GM23338 (cell line): ENCODE measurements around the gene KCNAB2. TPM values are rescaled to one million over a fixed set of nuclear protein-coding genes. Genes with fewer than 3 reads are reported as not detected.

ENCODE experiments used
- ATAC-seq: fragments of 200-7000 bp; cut with Tn5 transposase; 3 replicates; pipeline ENCODE4 v1.9.1; 2020
- DNase-seq: peaks from one replicate; pipeline ENCODE4 v3.0.0-alpha.2; 2015; ENCODE audit warnings: low spot score
- H2AFZ ChIP-seq: fragments of 200-600 bp; sonication (generic); 2 replicates; pipeline ENCODE4 v1.8.0; 2016; ENCODE audit warnings: antibody characterized with exemption, mild to moderate bottlenecking, moderate library complexity
- H3F3A ChIP-seq: fragments of 200-600 bp; sonication (generic); replicated peaks from 2 replicates; pipeline ENCODE4 v1.8.0; 2017; ENCODE audit warnings: antibody characterized with exemption, mixed run types, low read depth
- H3K27ac ChIP-seq: fragments of 200-600 bp; sonication (generic); 2 replicates; pipeline ENCODE4 v1.6.1; 2016; ENCODE audit warnings: low read depth
- H3K27me3 ChIP-seq: fragments of 200-600 bp; sonication (generic); 2 replicates; pipeline ENCODE4 v1.8.0; 2016; ENCODE audit warnings: mild to moderate bottlenecking, mixed run types, moderate library complexity; ENCODE audit not compliant: insufficient read depth
- H3K36me3 ChIP-seq: fragments of 200-600 bp; sonication (generic); 2 replicates; pipeline ENCODE4 v1.8.0; 2016; ENCODE audit warnings: mild to moderate bottlenecking; ENCODE audit not compliant: insufficient read depth
- H3K4me1 ChIP-seq: fragments of 200-600 bp; sonication (generic); 2 replicates; pipeline ENCODE4 v1.8.0; 2016; ENCODE audit warnings: mild to moderate bottlenecking, moderate library complexity; ENCODE audit not compliant: insufficient read depth
- H3K4me2 ChIP-seq: fragments of 200-600 bp; sonication (generic); 2 replicates; pipeline ENCODE4 v1.7.1; 2017; ENCODE audit warnings: mixed run types
- H3K4me3 ChIP-seq: fragments of 200-600 bp; sonication (generic); 2 replicates; pipeline ENCODE4 v1.6.1; 2016; ENCODE audit warnings: mixed run types
- H3K79me2 ChIP-seq: fragments of 200-600 bp; sonication (generic); replicated peaks from 2 replicates; pipeline ENCODE4 v1.8.0; 2017; ENCODE audit warnings: mild to moderate bottlenecking; ENCODE audit not compliant: insufficient read depth
- H3K9me2 ChIP-seq: fragments of 200-600 bp; sonication (generic); 2 replicates; pipeline ENCODE4 v1.8.0; 2017; ENCODE audit not compliant: insufficient read depth
- H4K20me1 ChIP-seq: fragments of 200-600 bp; sonication (generic); replicated peaks from 2 replicates; pipeline ENCODE4 v1.8.0; 2017; ENCODE audit warnings: mild to moderate bottlenecking; ENCODE audit not compliant: insufficient read depth
- H3K27ac Mint-ChIP-seq: 2 replicates; pipeline ENCODE4 v1.8.0; 2020; ENCODE audit warnings: inconsistent platforms, mild to moderate bottlenecking, moderate library complexity, mixed read lengths
- H3K27me3 Mint-ChIP-seq: 3 replicates; pipeline ENCODE4 v1.8.0; 2022; ENCODE audit warnings: low read depth, mild to moderate bottlenecking, moderate library complexity, mixed read lengths, inconsistent platforms; ENCODE audit not compliant: insufficient read depth, poor library complexity
- H3K36me3 Mint-ChIP-seq: 3 replicates; pipeline ENCODE4 v1.8.0; 2021; ENCODE audit warnings: low read depth, mild to moderate bottlenecking, inconsistent platforms, moderate library complexity, mixed read lengths
- H3K4me1 Mint-ChIP-seq: 3 replicates; pipeline ENCODE4 v1.8.0; 2020; ENCODE audit warnings: mild to moderate bottlenecking, inconsistent platforms, mixed read lengths
- H3K4me3 Mint-ChIP-seq: 3 replicates; pipeline ENCODE4 v1.8.0; 2021; ENCODE audit warnings: moderate library complexity, mild to moderate bottlenecking, inconsistent platforms, mixed read lengths
- H3K9me3 Mint-ChIP-seq: 3 replicates; pipeline ENCODE4 v1.8.0; 2020; ENCODE audit warnings: moderate library complexity, mild to moderate bottlenecking, inconsistent platforms, mixed read lengths
- CREB1 ChIP-seq: fragments of 250-450 bp; sonication (Bioruptor Pico); IDR thresholded peaks from 2 replicates; pipeline ENCODE4 v1.5.0; 2020; ENCODE audit warnings: low read depth, mild to moderate bottlenecking, moderate library complexity
- EZH2 ChIP-seq: fragments of 200-600 bp; sonication (generic); IDR thresholded peaks from one replicate; pipeline ENCODE4 v1.8.0; 2017; ENCODE audit warnings: antibody characterized with exemption, mild to moderate bottlenecking, low read depth; ENCODE audit not compliant: unreplicated experiment
- EZH2phosphoT487 ChIP-seq: fragments of 200-600 bp; sonication (generic); IDR thresholded peaks from one replicate; pipeline ENCODE4 v1.8.1; 2018; ENCODE audit warnings: antibody characterized with exemption; ENCODE audit not compliant: unreplicated experiment
- JUNB ChIP-seq: IDR thresholded peaks from one replicate; pipeline ENCODE4 v1.6.1; 2016; ENCODE audit warnings: antibody characterized with exemption; ENCODE audit not compliant: unreplicated experiment
- NANOG ChIP-seq: IDR thresholded peaks from 2 replicates; pipeline ENCODE4 v1.6.1; 2016; ENCODE audit warnings: antibody characterized with exemption, borderline replicate concordance
- POLR2AphosphoS5 ChIP-seq: IDR thresholded peaks from 2 replicates; pipeline ENCODE4 v1.6.1; 2016; ENCODE audit warnings: antibody characterized with exemption, low read depth
- STAT1 ChIP-seq: IDR thresholded peaks from one replicate; pipeline ENCODE4 v1.6.1; 2016; ENCODE audit warnings: antibody characterized with exemption; ENCODE audit not compliant: unreplicated experiment
- ZNF114 ChIP-seq: fragments of 250-450 bp; sonication (Bioruptor Pico); IDR thresholded peaks from 2 replicates; pipeline ENCODE4 v1.5.0; 2020; ENCODE audit warnings: mild to moderate bottlenecking, moderate library complexity
- ZNF331 ChIP-seq: fragments of 250-450 bp; sonication (Bioruptor Pico); IDR thresholded peaks from 2 replicates; pipeline ENCODE4 v1.5.0; 2020; ENCODE audit warnings: low read depth, mild to moderate bottlenecking, moderate library complexity
- long read RNA-seq: library from polyadenylated mRNA; unstranded; transcript quantifications from one replicate; pipeline ENCODE4 v2.0.0, GENCODE V29; 2020; ENCODE audit not compliant: unreplicated experiment
- polyA plus RNA-seq: library from polyadenylated mRNA; unstranded; fragments of >200 nt; fragmentation: Nextera tagmentation; extraction: Ambion mirVana; gene quantifications from 2 replicates; pipeline ENCODE4 v1.2.1, GENCODE V29; 2016
- total RNA-seq: library from RNA; depleted of rRNA; stranded (reverse); fragments of >200 nt; shearing (Covaris generic); gene quantifications from 2 replicates; pipeline ENCODE4 v1.2.3, GENCODE V29; 2014; rRNA removed
- TF ChIP-seq, protein P1 (sequence below), 2 experiments: fragments of 200-600 bp in 1 of 2; sonication (generic) in 1 of 2; conservative IDR thresholded peaks; 2 replicates each; pipeline versions ENCODE4 v1.5.1 to v1.6.1; 2016 to 2017; ENCODE audit warnings: antibody characterized with exemption in 2 of 2, low read depth in 2 of 2, mild to moderate bottlenecking in 2 of 2, moderate library complexity in 1 of 2
- TF ChIP-seq, protein P2 (sequence below): IDR thresholded peaks from one replicate; pipeline ENCODE4 v1.6.1; 2018; ENCODE audit warnings: antibody characterized with exemption; ENCODE audit not compliant: unreplicated experiment
- TF ChIP-seq, protein P3 (sequence below): IDR thresholded peaks from 2 replicates; pipeline ENCODE4 v1.6.1; 2016; ENCODE audit warnings: antibody characterized with exemption
- TF ChIP-seq, protein P4 (sequence below): fragments of 250-450 bp; sonication (Bioruptor Pico); IDR thresholded peaks from 2 replicates; pipeline ENCODE4 v1.5.0; 2020; ENCODE audit warnings: mild to moderate bottlenecking, moderate library complexity

The KCNAB2 gene
- 3.7 and 5.1 TPM in 2 replicates for total RNA-seq
- 2.1 and 3.0 TPM in 2 replicates for polyA plus RNA-seq
- long read RNA-seq: 0 reads

- Mint-ChIP-seq H3K27me3 (peaks cover 6% of the 10 kb centered on the region), H3K4me1 (no peaks in the 10 kb centered on the region; the same call in 2 of the 3 replicates), H3K9me3 (no peaks in the 10 kb centered on the region), H3K27ac (no peak within 1 kb of the TSS; the same call in 1 of the 2 replicates), H3K36me3 (no peaks in the 10 kb centered on the region), H3K4me3 (no peak within 1 kb of the TSS; the same call in 2 of the 3 replicates)
- Histone ChIP-seq H2AFZ (no peak within 1 kb of the TSS), H3K4me3 (no peak within 1 kb of the TSS), H3K79me2 (no peaks in the 10 kb centered on the region), H3K27ac (no peak within 1 kb of the TSS), H4K20me1 (no peaks in the 10 kb centered on the region; the same call in 1 of the 2 replicates), H3K4me1 (no peaks in the 10 kb centered on the region), H3K27me3 (no peaks in the 10 kb centered on the region), H3K4me2 (no peak within 1 kb of the TSS), H3K9me2 (no peaks in the 10 kb centered on the region), H3K36me3 (no peaks in the 10 kb centered on the region), H3F3A (no peaks in the 10 kb centered on the region)
- ATAC-seq (no peak), DNase-seq (no peak)
- TF ChIP-seq POLR2AphosphoS5 (no peak), CREB1 (no peak), EZH2 (no peak), NANOG (no peak), STAT1 (no peak), JUNB (no peak), EZH2phosphoT487 (no peak), ZNF114 (CRISPR knock-in tag) (no peak), ZNF331 (CRISPR knock-in tag) (no peak)
- TF ChIP-seq, protein P1, sequence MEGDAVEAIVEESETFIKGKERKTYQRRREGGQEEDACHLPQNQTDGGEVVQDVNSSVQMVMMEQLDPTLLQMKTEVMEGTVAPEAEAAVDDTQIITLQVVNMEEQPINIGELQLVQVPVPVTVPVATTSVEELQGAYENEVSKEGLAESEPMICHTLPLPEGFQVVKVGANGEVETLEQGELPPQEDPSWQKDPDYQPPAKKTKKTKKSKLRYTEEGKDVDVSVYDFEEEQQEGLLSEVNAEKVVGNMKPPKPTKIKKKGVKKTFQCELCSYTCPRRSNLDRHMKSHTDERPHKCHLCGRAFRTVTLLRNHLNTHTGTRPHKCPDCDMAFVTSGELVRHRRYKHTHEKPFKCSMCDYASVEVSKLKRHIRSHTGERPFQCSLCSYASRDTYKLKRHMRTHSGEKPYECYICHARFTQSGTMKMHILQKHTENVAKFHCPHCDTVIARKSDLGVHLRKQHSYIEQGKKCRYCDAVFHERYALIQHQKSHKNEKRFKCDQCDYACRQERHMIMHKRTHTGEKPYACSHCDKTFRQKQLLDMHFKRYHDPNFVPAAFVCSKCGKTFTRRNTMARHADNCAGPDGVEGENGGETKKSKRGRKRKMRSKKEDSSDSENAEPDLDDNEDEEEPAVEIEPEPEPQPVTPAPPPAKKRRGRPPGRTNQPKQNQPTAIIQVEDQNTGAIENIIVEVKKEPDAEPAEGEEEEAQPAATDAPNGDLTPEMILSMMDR (conservative IDR thresholded peaks at IDR 0.05; ENCODE audit: low read depth in 2 of 2): no peak
- TF ChIP-seq, protein P2, sequence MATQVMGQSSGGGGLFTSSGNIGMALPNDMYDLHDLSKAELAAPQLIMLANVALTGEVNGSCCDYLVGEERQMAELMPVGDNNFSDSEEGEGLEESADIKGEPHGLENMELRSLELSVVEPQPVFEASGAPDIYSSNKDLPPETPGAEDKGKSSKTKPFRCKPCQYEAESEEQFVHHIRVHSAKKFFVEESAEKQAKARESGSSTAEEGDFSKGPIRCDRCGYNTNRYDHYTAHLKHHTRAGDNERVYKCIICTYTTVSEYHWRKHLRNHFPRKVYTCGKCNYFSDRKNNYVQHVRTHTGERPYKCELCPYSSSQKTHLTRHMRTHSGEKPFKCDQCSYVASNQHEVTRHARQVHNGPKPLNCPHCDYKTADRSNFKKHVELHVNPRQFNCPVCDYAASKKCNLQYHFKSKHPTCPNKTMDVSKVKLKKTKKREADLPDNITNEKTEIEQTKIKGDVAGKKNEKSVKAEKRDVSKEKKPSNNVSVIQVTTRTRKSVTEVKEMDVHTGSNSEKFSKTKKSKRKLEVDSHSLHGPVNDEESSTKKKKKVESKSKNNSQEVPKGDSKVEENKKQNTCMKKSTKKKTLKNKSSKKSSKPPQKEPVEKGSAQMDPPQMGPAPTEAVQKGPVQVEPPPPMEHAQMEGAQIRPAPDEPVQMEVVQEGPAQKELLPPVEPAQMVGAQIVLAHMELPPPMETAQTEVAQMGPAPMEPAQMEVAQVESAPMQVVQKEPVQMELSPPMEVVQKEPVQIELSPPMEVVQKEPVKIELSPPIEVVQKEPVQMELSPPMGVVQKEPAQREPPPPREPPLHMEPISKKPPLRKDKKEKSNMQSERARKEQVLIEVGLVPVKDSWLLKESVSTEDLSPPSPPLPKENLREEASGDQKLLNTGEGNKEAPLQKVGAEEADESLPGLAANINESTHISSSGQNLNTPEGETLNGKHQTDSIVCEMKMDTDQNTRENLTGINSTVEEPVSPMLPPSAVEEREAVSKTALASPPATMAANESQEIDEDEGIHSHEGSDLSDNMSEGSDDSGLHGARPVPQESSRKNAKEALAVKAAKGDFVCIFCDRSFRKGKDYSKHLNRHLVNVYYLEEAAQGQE: no peak
- TF ChIP-seq, protein P3, sequence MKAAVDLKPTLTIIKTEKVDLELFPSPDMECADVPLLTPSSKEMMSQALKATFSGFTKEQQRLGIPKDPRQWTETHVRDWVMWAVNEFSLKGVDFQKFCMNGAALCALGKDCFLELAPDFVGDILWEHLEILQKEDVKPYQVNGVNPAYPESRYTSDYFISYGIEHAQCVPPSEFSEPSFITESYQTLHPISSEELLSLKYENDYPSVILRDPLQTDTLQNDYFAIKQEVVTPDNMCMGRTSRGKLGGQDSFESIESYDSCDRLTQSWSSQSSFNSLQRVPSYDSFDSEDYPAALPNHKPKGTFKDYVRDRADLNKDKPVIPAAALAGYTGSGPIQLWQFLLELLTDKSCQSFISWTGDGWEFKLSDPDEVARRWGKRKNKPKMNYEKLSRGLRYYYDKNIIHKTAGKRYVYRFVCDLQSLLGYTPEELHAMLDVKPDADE: no peak
- TF ChIP-seq, protein P4, sequence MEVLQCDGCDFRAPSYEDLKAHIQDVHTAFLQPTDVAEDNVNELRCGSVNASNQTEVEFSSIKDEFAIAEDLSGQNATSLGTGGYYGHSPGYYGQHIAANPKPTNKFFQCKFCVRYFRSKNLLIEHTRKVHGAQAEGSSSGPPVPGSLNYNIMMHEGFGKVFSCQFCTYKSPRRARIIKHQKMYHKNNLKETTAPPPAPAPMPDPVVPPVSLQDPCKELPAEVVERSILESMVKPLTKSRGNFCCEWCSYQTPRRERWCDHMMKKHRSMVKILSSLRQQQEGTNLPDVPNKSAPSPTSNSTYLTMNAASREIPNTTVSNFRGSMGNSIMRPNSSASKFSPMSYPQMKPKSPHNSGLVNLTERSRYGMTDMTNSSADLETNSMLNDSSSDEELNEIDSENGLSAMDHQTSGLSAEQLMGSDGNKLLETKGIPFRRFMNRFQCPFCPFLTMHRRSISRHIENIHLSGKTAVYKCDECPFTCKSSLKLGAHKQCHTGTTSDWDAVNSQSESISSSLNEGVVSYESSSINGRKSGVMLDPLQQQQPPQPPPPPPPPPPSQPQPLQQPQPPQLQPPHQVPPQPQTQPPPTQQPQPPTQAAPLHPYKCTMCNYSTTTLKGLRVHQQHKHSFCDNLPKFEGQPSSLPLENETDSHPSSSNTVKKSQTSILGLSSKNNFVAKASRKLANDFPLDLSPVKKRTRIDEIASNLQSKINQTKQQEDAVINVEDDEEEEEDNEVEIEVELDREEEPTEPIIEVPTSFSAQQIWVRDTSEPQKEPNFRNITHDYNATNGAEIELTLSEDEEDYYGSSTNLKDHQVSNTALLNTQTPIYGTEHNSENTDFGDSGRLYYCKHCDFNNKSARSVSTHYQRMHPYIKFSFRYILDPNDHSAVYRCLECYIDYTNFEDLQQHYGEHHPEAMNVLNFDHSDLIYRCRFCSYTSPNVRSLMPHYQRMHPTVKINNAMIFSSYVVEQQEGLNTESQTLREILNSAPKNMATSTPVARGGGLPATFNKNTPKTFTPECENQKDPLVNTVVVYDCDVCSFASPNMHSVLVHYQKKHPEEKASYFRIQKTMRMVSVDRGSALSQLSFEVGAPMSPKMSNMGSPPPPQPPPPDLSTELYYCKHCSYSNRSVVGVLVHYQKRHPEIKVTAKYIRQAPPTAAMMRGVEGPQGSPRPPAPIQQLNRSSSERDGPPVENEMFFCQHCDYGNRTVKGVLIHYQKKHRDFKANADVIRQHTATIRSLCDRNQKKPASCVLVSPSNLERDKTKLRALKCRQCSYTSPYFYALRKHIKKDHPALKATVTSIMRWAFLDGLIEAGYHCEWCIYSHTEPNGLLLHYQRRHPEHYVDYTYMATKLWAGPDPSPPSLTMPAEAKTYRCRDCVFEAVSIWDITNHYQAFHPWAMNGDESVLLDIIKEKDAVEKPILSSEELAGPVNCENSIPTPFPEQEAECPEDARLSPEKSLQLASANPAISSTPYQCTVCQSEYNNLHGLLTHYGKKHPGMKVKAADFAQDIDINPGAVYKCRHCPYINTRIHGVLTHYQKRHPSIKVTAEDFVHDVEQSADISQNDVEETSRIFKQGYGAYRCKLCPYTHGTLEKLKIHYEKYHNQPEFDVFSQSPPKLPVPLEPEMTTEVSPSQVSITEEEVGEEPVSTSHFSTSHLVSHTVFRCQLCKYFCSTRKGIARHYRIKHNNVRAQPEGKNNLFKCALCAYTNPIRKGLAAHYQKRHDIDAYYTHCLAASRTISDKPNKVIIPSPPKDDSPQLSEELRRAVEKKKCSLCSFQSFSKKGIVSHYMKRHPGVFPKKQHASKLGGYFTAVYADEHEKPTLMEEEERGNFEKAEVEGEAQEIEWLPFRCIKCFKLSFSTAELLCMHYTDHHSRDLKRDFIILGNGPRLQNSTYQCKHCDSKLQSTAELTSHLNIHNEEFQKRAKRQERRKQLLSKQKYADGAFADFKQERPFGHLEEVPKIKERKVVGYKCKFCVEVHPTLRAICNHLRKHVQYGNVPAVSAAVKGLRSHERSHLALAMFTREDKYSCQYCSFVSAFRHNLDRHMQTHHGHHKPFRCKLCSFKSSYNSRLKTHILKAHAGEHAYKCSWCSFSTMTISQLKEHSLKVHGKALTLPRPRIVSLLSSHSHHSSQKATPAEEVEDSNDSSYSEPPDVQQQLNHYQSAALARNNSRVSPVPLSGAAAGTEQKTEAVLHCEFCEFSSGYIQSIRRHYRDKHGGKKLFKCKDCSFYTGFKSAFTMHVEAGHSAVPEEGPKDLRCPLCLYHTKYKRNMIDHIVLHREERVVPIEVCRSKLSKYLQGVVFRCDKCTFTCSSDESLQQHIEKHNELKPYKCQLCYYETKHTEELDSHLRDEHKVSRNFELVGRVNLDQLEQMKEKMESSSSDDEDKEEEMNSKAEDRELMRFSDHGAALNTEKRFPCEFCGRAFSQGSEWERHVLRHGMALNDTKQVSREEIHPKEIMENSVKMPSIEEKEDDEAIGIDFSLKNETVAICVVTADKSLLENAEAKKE: no peak
These were observed at the start of gene KCNAB2 for GRCh38 chr1:6045561-6045960. Gene KCNAB2 (plus strand): TSS chr1:6045888. CDS start chr1:6051537, 5,649 bp downstream.
